Adrenal gland (tissue), 5 donors: ENCODE results near the gene GRN.

Experiments
- POLR2A ChIP-seq, 2 donors: fragments of 450-650 bp; IDR thresholded peaks; one replicate each; pipeline ENCODE4 v1.6.1; 2017; ENCODE audit warnings: antibody characterized with exemption in 2 of 2, mild to moderate bottlenecking in 2 of 2, moderate library complexity in 1 of 2
- TF ChIP-seq, protein P1 (sequence below), 6 experiments: fragments of 450-650 bp in 4 of 6; fragments of 200-600 bp in 2 of 6; sonication (generic) in 1 of 6; IDR thresholded peaks; 1 replicate in 5 of 6; 2 replicates in 1 of 6; pipeline versions ENCODE4 v1.5.1 to v1.8.0; 2016 to 2021; ENCODE audit warnings: antibody characterized with exemption in 6 of 6, mild to moderate bottlenecking in 2 of 6, moderate library complexity in 1 of 6
- donor health status: DM: no; HTN: no; CAD: no.

- TF ChIP-seq, protein P1, sequence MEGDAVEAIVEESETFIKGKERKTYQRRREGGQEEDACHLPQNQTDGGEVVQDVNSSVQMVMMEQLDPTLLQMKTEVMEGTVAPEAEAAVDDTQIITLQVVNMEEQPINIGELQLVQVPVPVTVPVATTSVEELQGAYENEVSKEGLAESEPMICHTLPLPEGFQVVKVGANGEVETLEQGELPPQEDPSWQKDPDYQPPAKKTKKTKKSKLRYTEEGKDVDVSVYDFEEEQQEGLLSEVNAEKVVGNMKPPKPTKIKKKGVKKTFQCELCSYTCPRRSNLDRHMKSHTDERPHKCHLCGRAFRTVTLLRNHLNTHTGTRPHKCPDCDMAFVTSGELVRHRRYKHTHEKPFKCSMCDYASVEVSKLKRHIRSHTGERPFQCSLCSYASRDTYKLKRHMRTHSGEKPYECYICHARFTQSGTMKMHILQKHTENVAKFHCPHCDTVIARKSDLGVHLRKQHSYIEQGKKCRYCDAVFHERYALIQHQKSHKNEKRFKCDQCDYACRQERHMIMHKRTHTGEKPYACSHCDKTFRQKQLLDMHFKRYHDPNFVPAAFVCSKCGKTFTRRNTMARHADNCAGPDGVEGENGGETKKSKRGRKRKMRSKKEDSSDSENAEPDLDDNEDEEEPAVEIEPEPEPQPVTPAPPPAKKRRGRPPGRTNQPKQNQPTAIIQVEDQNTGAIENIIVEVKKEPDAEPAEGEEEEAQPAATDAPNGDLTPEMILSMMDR (IDR thresholded peaks at IDR 0.05) = peak; percentile 34 to 77 (median 61)
- TF ChIP-seq POLR2A (IDR thresholded peaks at IDR 0.05) = no peak
These were observed 5.7 kb downstream of the GRN start for GRCh38 chr17:44350733-44351226.
